Upper lobe of left lung (tissue), 6 donors: Measurements from ENCODE around the gene NPHP1. TPM values are rescaled to one million over a fixed set of nuclear protein-coding genes. Genes with fewer than 3 reads are reported as not detected.

ENCODE experiments used
- ATAC-seq, 2 donors: fragments of 200-7000 bp; cut with Tn5 transposase; one replicate each; pipeline ENCODE4 v1.9.1; 2022; ENCODE audit warnings: mild to moderate bottlenecking in 2 of 2, moderate library complexity in 2 of 2; ENCODE audit not compliant: low FRiP score in 2 of 2
- DNase-seq, 2 donors: peaks; one replicate each; pipeline ENCODE4 v3.0.0-alpha.2; 2019 to 2020
- H3K27ac ChIP-seq, 4 donors: fragments of 200-600 bp; sonication (generic); one replicate each; pipeline ENCODE4 v1.5.1; 2016 to 2019
- H3K27me3 ChIP-seq, 4 donors: fragments of 200-600 bp; sonication (generic); one replicate each; pipeline ENCODE4 v1.5.1; 2017 to 2019
- H3K36me3 ChIP-seq, 4 donors: fragments of 200-600 bp; sonication (generic); one replicate each; pipeline ENCODE4 v1.5.1; 2016 to 2019
- H3K4me1 ChIP-seq, 4 donors: fragments of 200-600 bp; sonication (generic); one replicate each; pipeline ENCODE4 v1.5.1; 2018 to 2019
- H3K4me3 ChIP-seq, 4 donors: fragments of 200-600 bp; sonication (generic); one replicate each; pipeline ENCODE4 v1.5.1; 2017 to 2019; ENCODE audit warnings: mild to moderate bottlenecking in 2 of 4, moderate library complexity in 1 of 4
- H3K9me3 ChIP-seq, 4 donors: fragments of 200-600 bp; sonication (generic); one replicate each; pipeline ENCODE4 v1.5.1; 2018 to 2019
- EP300 ChIP-seq, 4 donors: sonication (generic); formaldehyde crosslinking; IDR thresholded peaks; one replicate each; pipeline ENCODE4 v1.5.1; 2017; ENCODE audit warnings: antibody characterized with exemption in 4 of 4, control low read depth in 2 of 4
- POLR2A ChIP-seq, 4 donors: fragments of 450-650 bp; IDR thresholded peaks; one replicate each; pipeline ENCODE4 v1.5.1; 2016 to 2017; ENCODE audit warnings: antibody characterized with exemption in 4 of 4, mild to moderate bottlenecking in 2 of 4
- POLR2AphosphoS5 ChIP-seq, 2 donors: sonication (generic); formaldehyde crosslinking; IDR thresholded peaks; one replicate each; pipeline ENCODE4 v1.5.1; 2017; ENCODE audit warnings: antibody characterized with exemption in 2 of 2
- WGBS, 2 donors: methylation state at CpG; one replicate each; pipeline ENCODE4 v1.1.5; 2017 to 2018; 5-methylcytosine and 5-hydroxymethylcytosine counted together
- total RNA-seq, 6 donors: library from RNA; depleted of rRNA in 4 of 6; stranded (reverse); fragments of >200 nt in 4 of 6; gene quantifications; one replicate each; pipeline versions ENCODE4 v1.1.0 to v1.2.1, GENCODE V29; 2016 to 2021
- TF ChIP-seq, protein P1 (sequence below), 6 experiments: fragments of 450-650 bp in 4 of 6; fragments of 200-600 bp in 2 of 6; sonication (generic) in 2 of 6; IDR thresholded peaks; one replicate each; pipeline ENCODE4 v1.5.1; 2016 to 2019; ENCODE audit warnings: antibody characterized with exemption in 6 of 6
- donor health status: DM: no; HTN: no; CAD: no; lungs with moderate emphysema.
- donor health status: DM: no; HTN: yes; CAD: no; lungs with severe emphysema.

The NPHP1 gene
- total RNA-seq, 6 donors from 2014 or later: 3.2 to 18.4 (median 5.4) TPM

DNA sequence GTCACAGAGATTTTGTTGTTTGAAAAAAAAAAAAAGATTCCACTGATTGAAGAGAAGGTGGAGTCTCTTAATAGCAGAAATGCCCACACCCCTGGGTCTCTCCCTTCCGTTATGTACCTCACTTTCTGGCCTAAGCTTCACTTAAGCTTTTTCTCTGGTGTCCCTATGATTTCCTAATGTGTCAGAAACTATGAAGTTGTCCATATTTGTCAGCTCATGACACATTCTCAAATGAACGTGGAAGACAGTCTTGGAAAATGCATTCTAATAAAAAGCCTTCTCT is 83.8 kb downstream of the NPHP1 start:
- peak overlapping the region in 3 of 4 donors; percentile 18 to 60 (median 59) for H3K27ac ChIP-seq
- peaks cover 8 to 49% (median 25%) of the 10 kb centered on the region in 4 donors for H3K4me1 ChIP-seq
- H3K9me3 ChIP-seq: no peaks in the 10 kb centered on the region
- WGBS, 2 donors: 42 to 55% methylated on average over 2 of the region's 2 CpGs
- H3K27me3 ChIP-seq: peaks cover 0 to 4% (median 0%) of the 10 kb centered on the region in 4 donors
- ATAC-seq: no peak
- TF ChIP-seq, protein P1, sequence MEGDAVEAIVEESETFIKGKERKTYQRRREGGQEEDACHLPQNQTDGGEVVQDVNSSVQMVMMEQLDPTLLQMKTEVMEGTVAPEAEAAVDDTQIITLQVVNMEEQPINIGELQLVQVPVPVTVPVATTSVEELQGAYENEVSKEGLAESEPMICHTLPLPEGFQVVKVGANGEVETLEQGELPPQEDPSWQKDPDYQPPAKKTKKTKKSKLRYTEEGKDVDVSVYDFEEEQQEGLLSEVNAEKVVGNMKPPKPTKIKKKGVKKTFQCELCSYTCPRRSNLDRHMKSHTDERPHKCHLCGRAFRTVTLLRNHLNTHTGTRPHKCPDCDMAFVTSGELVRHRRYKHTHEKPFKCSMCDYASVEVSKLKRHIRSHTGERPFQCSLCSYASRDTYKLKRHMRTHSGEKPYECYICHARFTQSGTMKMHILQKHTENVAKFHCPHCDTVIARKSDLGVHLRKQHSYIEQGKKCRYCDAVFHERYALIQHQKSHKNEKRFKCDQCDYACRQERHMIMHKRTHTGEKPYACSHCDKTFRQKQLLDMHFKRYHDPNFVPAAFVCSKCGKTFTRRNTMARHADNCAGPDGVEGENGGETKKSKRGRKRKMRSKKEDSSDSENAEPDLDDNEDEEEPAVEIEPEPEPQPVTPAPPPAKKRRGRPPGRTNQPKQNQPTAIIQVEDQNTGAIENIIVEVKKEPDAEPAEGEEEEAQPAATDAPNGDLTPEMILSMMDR (IDR thresholded peaks at IDR 0.05): no peak
- no peak for TF ChIP-seq POLR2AphosphoS5 (IDR thresholded peaks at IDR 0.05)
- no peak for TF ChIP-seq POLR2A (IDR thresholded peaks at IDR 0.05)
- no peak for TF ChIP-seq EP300 (IDR thresholded peaks at IDR 0.05)
- DNase-seq: no peak
- no peak overlapping the region for H3K4me3 ChIP-seq
- no peaks in the 10 kb centered on the region for H3K36me3 ChIP-seq

DNA sequence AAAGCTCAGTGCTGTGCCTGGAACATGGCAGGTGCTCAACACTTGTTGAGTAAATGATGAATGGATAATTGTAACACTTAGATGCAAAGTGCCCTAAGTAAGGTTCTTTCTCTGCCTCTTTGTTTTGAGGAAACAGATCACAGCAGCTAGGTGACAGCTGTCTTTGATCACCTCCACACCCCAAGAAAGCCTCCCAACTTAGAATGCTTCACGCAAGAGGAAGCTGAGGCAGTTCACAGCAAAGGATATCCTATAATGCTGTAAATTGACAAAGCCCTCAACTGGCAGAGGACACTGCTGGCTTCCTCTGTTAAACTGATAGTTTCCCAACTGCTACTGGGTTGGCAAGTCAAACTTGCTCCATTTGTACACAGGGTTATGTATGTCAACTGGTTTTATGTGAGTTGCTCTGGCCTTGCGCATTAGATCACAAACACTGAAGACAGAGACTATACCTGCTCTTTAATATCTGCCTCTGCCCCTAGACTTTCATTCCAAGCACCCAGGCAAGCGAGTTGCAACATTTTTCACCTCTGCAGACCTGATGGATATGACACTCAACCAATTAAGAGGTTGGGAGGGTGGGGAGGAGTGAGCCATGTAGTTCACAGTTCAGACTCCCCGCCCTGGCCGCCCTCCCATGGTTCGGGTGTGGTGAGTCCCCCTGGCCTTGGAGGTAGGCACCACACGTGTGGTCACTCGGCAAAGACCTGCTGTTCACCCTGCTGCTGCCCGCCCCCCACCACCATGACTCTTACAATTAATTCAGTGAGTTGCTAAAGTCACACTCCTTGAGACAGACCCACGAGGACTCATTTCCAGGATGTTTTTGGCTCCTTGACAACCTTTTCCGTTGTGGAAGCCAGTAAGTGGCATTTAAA is 84.4 kb downstream of the NPHP1 start:
- DNase-seq (peak; percentile 55 to 68), ATAC-seq (peak in 1 of 2 donors; percentile 54)
- WGBS, 2 donors: 42 to 51% methylated on average over 10 to 11 of the region's 11 CpGs
- H3K4me3 ChIP-seq: no peak overlapping the region
- peaks cover 0 to 10% (median under 1%) of the 10 kb centered on the region in 4 donors for H3K27me3 ChIP-seq
- no peaks in the 10 kb centered on the region for H3K36me3 ChIP-seq
- H3K4me1 ChIP-seq: peaks cover 14 to 53% (median 28%) of the 10 kb centered on the region in 4 donors
- H3K9me3 ChIP-seq: no peaks in the 10 kb centered on the region
- peak overlapping the region in 3 of 4 donors; percentile 18 to 60 (median 59) for H3K27ac ChIP-seq
- TF ChIP-seq, protein P1 (IDR thresholded peaks at IDR 0.05): no peak
- TF ChIP-seq POLR2A (IDR thresholded peaks at IDR 0.05): no peak

DNA sequence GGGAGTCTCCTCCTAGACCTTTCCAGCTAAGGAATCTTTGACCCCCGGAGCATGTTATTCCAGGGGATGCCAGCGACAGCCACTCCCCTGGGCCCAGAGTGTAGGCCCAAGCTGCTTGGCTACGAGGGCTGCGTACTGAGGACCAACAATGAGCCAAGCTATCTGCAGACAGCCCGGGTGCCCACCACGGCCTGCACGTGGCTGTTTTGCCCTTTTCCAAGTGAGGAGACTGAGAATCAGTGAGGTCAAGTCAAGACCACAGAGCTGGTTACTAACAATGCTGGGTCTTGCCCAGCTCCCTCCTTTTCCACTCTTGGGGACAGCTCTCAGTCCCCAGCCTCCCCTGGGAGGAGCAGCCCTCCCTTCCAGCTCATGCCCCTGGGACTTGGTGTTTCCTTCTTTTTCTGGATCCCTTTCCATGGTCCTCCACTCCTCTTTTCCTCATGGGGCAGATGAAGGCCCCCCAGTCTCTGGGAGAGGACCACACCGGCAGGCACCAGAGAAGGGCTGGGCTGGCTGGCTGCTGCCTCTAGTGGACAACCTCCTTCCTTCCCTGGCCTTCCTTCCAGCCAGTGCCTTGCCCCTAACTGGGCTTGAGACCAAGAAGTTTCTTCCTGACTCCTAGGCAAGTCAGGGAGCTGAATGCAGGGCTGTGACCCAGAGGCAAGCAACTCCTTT is 88.6 kb downstream of the NPHP1 start:
- DNase-seq (peak in 1 of 2 donors; percentile 85), ATAC-seq (peak; percentile 64 to 80)
- Histone ChIP-seq H3K9me3 (no peaks in the 10 kb centered on the region), H3K27me3 (peaks cover 0 to 12% (median under 1%) of the 10 kb centered on the region in 4 donors), H3K4me1 (peaks cover 21 to 53% (median 25%) of the 10 kb centered on the region in 4 donors), H3K27ac (peak overlapping the region; percentile 58 to 94 (median 84)), H3K4me3 (peak overlapping the region in 3 of 4 donors; percentile 59 to 65 (median 61)), H3K36me3 (no peaks in the 10 kb centered on the region)
- TF ChIP-seq EP300 (IDR thresholded peaks at IDR 0.05): no peak
- TF ChIP-seq, protein P1 (IDR thresholded peaks at IDR 0.05): peak; percentile 44 to 68 (median 54)
- TF ChIP-seq POLR2A (IDR thresholded peaks at IDR 0.05): no peak
- 18% methylated on average over 8 of the region's 8 CpGs; no CpG with 5 or more reads in 1 of the 2 donors for WGBS, 2 donors

DNA sequence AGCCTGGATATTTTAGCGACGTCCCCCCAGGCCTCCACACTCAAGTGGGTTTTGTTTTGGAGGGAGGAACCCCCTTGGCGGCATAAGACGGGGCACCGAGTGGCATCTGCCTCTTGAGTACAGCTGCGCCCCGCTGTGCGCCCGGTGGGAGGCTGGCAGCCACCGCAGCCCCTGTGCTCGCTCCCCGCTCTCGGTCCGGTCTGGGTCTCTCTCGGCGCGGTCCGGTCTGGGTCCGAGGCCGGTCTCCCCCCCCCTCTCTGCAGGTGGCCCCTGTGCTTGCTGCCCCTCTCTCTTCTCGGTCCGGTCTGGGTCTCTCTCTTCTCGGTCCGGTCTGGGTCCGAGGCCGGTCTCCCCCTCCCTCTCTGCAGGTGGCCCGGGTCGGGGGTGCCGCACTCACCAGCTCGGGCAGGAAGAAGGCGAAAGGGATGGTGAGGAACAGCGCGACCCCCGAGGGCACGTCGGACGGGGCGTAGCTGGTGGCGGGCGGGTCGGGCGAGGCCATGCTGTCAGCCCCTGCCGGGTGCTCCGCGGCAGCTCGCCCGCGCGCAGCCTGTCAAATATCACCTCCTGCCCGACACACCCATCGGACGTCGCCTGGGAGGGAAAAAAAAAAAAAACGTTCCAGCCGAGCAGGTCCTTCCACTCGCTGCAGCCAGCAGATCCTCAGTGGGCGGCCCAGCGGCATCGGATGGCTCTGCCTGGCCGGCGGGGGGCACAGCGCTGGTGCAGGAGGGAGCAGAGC is 89.4 kb downstream of the NPHP1 start, which contains the start of gene MALL:
Gene MALL (minus strand): TSS at position 532 of the 742 bp plus-strand sequence. CDS start 30 bp downstream, at position 502.
- H3K36me3 ChIP-seq: no peaks in the 10 kb centered on the region
- peak; percentile 75 to 91 for DNase-seq
- peaks cover 18 to 46% (median 21%) of the 10 kb centered on the region in 4 donors for H3K4me1 ChIP-seq
- TF ChIP-seq POLR2A (IDR thresholded peaks at IDR 0.05): peak in 2 of 4 donors; percentile 43 to 85
- TF ChIP-seq POLR2AphosphoS5 (IDR thresholded peaks at IDR 0.05): peak; percentile 41 to 74
- TF ChIP-seq, protein P1 (IDR thresholded peaks at IDR 0.05): peak in 1 of 6 experiments; percentile 37
- no peak for TF ChIP-seq EP300 (IDR thresholded peaks at IDR 0.05)
- H3K27ac ChIP-seq: peak within 1 kb of the TSS; percentile 70 to 94 (median 84)
- no peaks in the 10 kb centered on the region for H3K9me3 ChIP-seq
- H3K27me3 ChIP-seq: peaks cover 0 to 12% (median under 1%) of the 10 kb centered on the region in 4 donors
- H3K4me3 ChIP-seq: peak within 1 kb of the TSS; percentile 59 to 65 (median 61)
- ATAC-seq: peak; percentile 74 to 86
- WGBS, 2 donors: 12 to 21% methylated on average over 24 to 62 of the region's 62 CpGs
